Measurements from ENCODE around the gene SOBP. TPM values are rescaled to one million over a fixed set of nuclear protein-coding genes. Genes with fewer than 3 reads are reported as not detected.

SOBP gene
- total RNA-seq, 2 experiments from 2014 or later, result 0.05 to 0.17 TPM

- Histone ChIP-seq H3K27ac (ENCODE audit: low read depth in 1 of 2, low read length in 2 of 2) (no peak overlapping the region), H3K36me3 (ENCODE audit: insufficient read depth, low read length) (no peaks in the 10 kb centered on the region), H3K27me3 (ENCODE audit: control insufficient read depth in 1 of 2, insufficient read depth in 2 of 2, low read length in 2 of 2) (peaks cover 0 to 3% of the 10 kb centered on the region in 2 experiments), H3K4me1 (ENCODE audit: insufficient read depth, low read length) (no peaks in the 10 kb centered on the region), H3K9me3 (ENCODE audit: control insufficient read depth in 1 of 2, insufficient read depth in 1 of 2, low read length in 2 of 2) (no peaks in the 10 kb centered on the region), H3K4me3 (ENCODE audit: low read length) (no peak overlapping the region)
- no peak for DNase-seq
- POLR2A ChIA-PET, result no interaction called here
- intact Hi-C loops (cut with DNase I, micrococcal nuclease), result no loop called here
- Mint-ChIP-seq H3K4me3 (no peak overlapping the region), H3K36me3 (ENCODE audit: low read depth) (no peaks in the 10 kb centered on the region), H3K27ac (no peak overlapping the region), H3K27me3 (peaks cover 17% of the 10 kb centered on the region), H3K4me1 (ENCODE audit: low read depth) (no peaks in the 10 kb centered on the region), H3K9me3 (no peaks in the 10 kb centered on the region)
- no peak for ATAC-seq (ENCODE audit: poor library complexity)
- CTCF ChIA-PET, result no interaction called here
- TF ChIP-seq CTCF (IDR thresholded peaks at IDR 0.05), result no peak
Measured at GRCh38 chr6:107626645-107627044, 136.7 kb downstream of the SOBP start.

- POLR2A ChIA-PET, result no interaction called here
- intact Hi-C loops (cut with DNase I, micrococcal nuclease), result no loop called here
- Mint-ChIP-seq H3K27me3 (peaks cover 28% of the 10 kb centered on the region), H3K4me1 (ENCODE audit: low read depth) (no peaks in the 10 kb centered on the region), H3K9me3 (no peaks in the 10 kb centered on the region), H3K36me3 (ENCODE audit: low read depth) (no peaks in the 10 kb centered on the region), H3K4me3 (no peak overlapping the region), H3K27ac (no peak overlapping the region)
- no peak for TF ChIP-seq CTCF (IDR thresholded peaks at IDR 0.05)
- no peaks in the 10 kb centered on the region for H3K4me1 ChIP-seq (ENCODE audit: insufficient read depth, low read length)
- ATAC-seq (ENCODE audit: poor library complexity) (no peak), DNase-seq (no peak)
- H3K36me3 ChIP-seq (ENCODE audit: insufficient read depth, low read length), result no peaks in the 10 kb centered on the region
- CTCF ChIA-PET, result no interaction called here
- no peaks in the 10 kb centered on the region for H3K9me3 ChIP-seq (ENCODE audit: control insufficient read depth in 1 of 2, insufficient read depth in 1 of 2, low read length in 2 of 2)
- no peak overlapping the region for H3K27ac ChIP-seq (ENCODE audit: low read depth in 1 of 2, low read length in 2 of 2)
- no peak overlapping the region for H3K4me3 ChIP-seq (ENCODE audit: low read length)
- peaks cover 0 to 14% of the 10 kb centered on the region in 2 experiments for H3K27me3 ChIP-seq (ENCODE audit: control insufficient read depth in 1 of 2, insufficient read depth in 2 of 2, low read length in 2 of 2)
Measured at GRCh38 chr6:107627969-107628368, 138.1 kb downstream of the SOBP start.

GRCh38 chr6:107628878-107629277 lies 139.0 kb downstream of the SOBP start:
- ChIA-PET CTCF (no interaction called here), POLR2A (no interaction called here)
- no peak overlapping the region for H3K27ac ChIP-seq (ENCODE audit: low read depth in 1 of 2, low read length in 2 of 2)
- no peak for TF ChIP-seq CTCF (IDR thresholded peaks at IDR 0.05)
- H3K27me3 ChIP-seq (ENCODE audit: control insufficient read depth in 1 of 2, insufficient read depth in 2 of 2, low read length in 2 of 2), result peaks cover 7 to 23% of the 10 kb centered on the region in 2 experiments
- Mint-ChIP-seq H3K36me3 (ENCODE audit: low read depth) (no peaks in the 10 kb centered on the region), H3K27ac (no peak overlapping the region), H3K4me3 (no peak overlapping the region), H3K4me1 (ENCODE audit: low read depth) (no peaks in the 10 kb centered on the region), H3K27me3 (peaks cover 37% of the 10 kb centered on the region), H3K9me3 (no peaks in the 10 kb centered on the region)
- H3K4me3 ChIP-seq (ENCODE audit: low read length), result no peak overlapping the region
- no peaks in the 10 kb centered on the region for H3K36me3 ChIP-seq (ENCODE audit: insufficient read depth, low read length)
- no peak for DNase-seq
- H3K9me3 ChIP-seq (ENCODE audit: control insufficient read depth in 1 of 2, insufficient read depth in 1 of 2, low read length in 2 of 2), result peaks cover 0 to 4% of the 10 kb centered on the region in 2 experiments
- peaks cover 2% of the 10 kb centered on the region for H3K4me1 ChIP-seq (ENCODE audit: insufficient read depth, low read length)
- intact Hi-C loops (cut with DNase I, micrococcal nuclease), result no loop called here
- ATAC-seq (ENCODE audit: poor library complexity), result no peak
